ENCODE measurements around the gene TAF10. TPM values are rescaled to one million over a fixed set of nuclear protein-coding genes. Genes with fewer than 3 reads are reported as not detected.

The TAF10 gene
- total and polyA plus RNA-seq, 2 of the 13 experiments (the other 11 are each of a cell fraction or from before 2014, with no cell fraction given), result 71.3 to 134 TPM

- TF ChIP-seq ZNF770 (CRISPR knock-in tag; IDR thresholded peaks at IDR 0.05) (no peak), SPEN (CRISPR knock-in tag; IDR thresholded peaks at IDR 0.05; ENCODE audit: low read depth) (no peak), ZKSCAN8 (CRISPR knock-in tag; IDR thresholded peaks at IDR 0.05; ENCODE audit: borderline replicate concordance) (no peak), SNAPC4 (CRISPR knock-in tag; IDR thresholded peaks at IDR 0.05) (no peak), U2AF1 (optimal IDR thresholded peaks at IDR 0.05; ENCODE audit: low read depth, low read length) (no peak), ZNF446 (CRISPR knock-in tag; IDR thresholded peaks at IDR 0.05) (no peak), TBX2 (CRISPR knock-in tag; IDR thresholded peaks at IDR 0.05; ENCODE audit: borderline replicate concordance) (peak; percentile 100), ZNF501 (CRISPR knock-in tag; IDR thresholded peaks at IDR 0.05) (no peak), SRF (IDR thresholded peaks at IDR 0.05; ENCODE audit: low read depth, low read length) (no peak; the same call in 1 of the 2 replicates), FOXA1 (IDR thresholded peaks at IDR 0.05) (no peak), FOXA1 (CRISPR knock-in tag; IDR thresholded peaks at IDR 0.05) (no peak), ZNF354B (CRISPR knock-in tag; IDR thresholded peaks at IDR 0.05) (no peak), ATF1 (CRISPR knock-in tag; IDR thresholded peaks at IDR 0.05) (peak; percentile 93), SMAD3 (CRISPR knock-in tag; IDR thresholded peaks at IDR 0.05) (peak; percentile 46; the same call in 1 of the 2 replicates), SRSF9 (IDR thresholded peaks at IDR 0.05; ENCODE audit: borderline replicate concordance, insufficient read depth, low read depth, low read length, poor library complexity, severe bottlenecking) (no peak), POLR2A (IDR thresholded peaks at IDR 0.05; ENCODE audit: insufficient read depth in 1 of 2, low read depth in 2 of 2, low read length in 2 of 2) (peak; percentile 81 to 88), ZC3H13 (CRISPR knock-in tag; IDR thresholded peaks at IDR 0.05) (no peak), JUNB (CRISPR knock-in tag; IDR thresholded peaks at IDR 0.05; ENCODE audit: borderline replicate concordance) (no peak), PHB2 (IDR thresholded peaks at IDR 0.05; ENCODE audit: partially characterized antibody) (no peak), ELK4 (CRISPR knock-in tag; IDR thresholded peaks at IDR 0.05; ENCODE audit: borderline replicate concordance) (no peak)
These were observed 7.2 kb upstream of the TAF10 start, which contains the start of gene TPP1 (continued) for GRCh38 chr11:6619004-6619745.

All from HepG2 (cell line).